Renal cortical epithelial cell (primary cell): ENCODE results near the gene RNF157. TPM values are rescaled to one million over a fixed set of nuclear protein-coding genes. Genes with fewer than 3 reads are reported as not detected.

Experiments
- total RNA-seq: library from RNA; depleted of rRNA; stranded (reverse); fragments of >200 nt; gene quantifications from 2 replicates; pipeline ENCODE4 v1.2.3, GENCODE V29; 2014

The RNF157 gene
- total RNA-seq, 1 donor from 2014 or later, result 3.6 TPM

Other genes starting within 250 kb of the RNF157 start
- 0.87 and 3.0 TPM in 2 replicates for gene CDK3, start 239.6 kb downstream of the RNF157 start, total RNA-seq
- 14.1 and 14.4 TPM in 2 replicates for gene EVPL, start 213.2 kb downstream of the RNF157 start, total RNA-seq
- gene SRP68, start 168.0 kb downstream of the RNF157 start, total RNA-seq, result 21.9 and 85.4 TPM in 2 replicates
- 0.10 TPM in 1 of 2 replicates, not detected in the other for gene GALR2, start 165.7 kb downstream of the RNF157 start, total RNA-seq
- gene ZACN, start 161.3 kb downstream of the RNF157 start, total RNA-seq, result not detected in 2 replicates
- 74.1 and 116 TPM in 2 replicates for gene EXOC7, start 136.7 kb downstream of the RNF157 start, total RNA-seq
- gene FOXJ1, start 99.2 kb downstream of the RNF157 start, total RNA-seq, result 0.17 and 1.1 TPM in 2 replicates
- gene UBALD2, start 24.9 kb upstream of the RNF157 start, total RNA-seq, result 2.9 and 3.3 TPM in 2 replicates
- 1.4 and 2.8 TPM in 2 replicates for gene QRICH2, start 67.8 kb upstream of the RNF157 start, total RNA-seq
- 54.5 and 58.5 TPM in 2 replicates for gene PRPSAP1, start 113.4 kb upstream of the RNF157 start, total RNA-seq
- gene SPHK1, start 144.1 kb upstream of the RNF157 start, total RNA-seq, result 16.5 and 118 TPM in 2 replicates
- gene UBE2O, start 212.7 kb upstream of the RNF157 start, total RNA-seq, result 9.9 and 36.8 TPM in 2 replicates
- gene AANAT, start 227.1 kb upstream of the RNF157 start, total RNA-seq, result 0.10 TPM in 1 of 2 replicates, not detected in the other